K562 (cell line): ENCODE measurements around the gene AGAP1. TPM values are rescaled to one million over a fixed set of nuclear protein-coding genes. Genes with fewer than 3 reads are reported as not detected.
A peak's percentile ranks its signal among the peaks of the same experiment; 100 is the strongest.

Experiments
- ATAC-seq: fragments of 200-7000 bp; cut with Tn5 transposase; 3 replicates; pipeline ENCODE4 v1.9.1; 2020; ENCODE audit warnings: moderate library complexity
- BruUV-seq: library from RNA; stranded (reverse); fragments of 400-500 nt; replicated peaks from 2 replicates; lab custom pipeline; 2021; lab: Mats Ljungman, UMichigan
- CTCF ChIA-PET: fragments of 300-600 bp; formaldehyde crosslinking; extraction: SDS; loops from one replicate; lab custom pipeline; 2021; ENCODE audit warnings: low intra/inter-chr PET ratio; lab: Yijun Ruan, JAX
- POLR2A ChIA-PET: fragments of 300-600, 350-650 bp; sonication (Branson Sonifier 250); formaldehyde crosslinking; extraction: SDS; loops from one replicate; lab custom pipeline; 2021; ENCODE audit warnings: antibody characterized with exemption, inconsistent platforms; lab: Yijun Ruan, JAX
- DNase-seq, 4 experiments: peaks; one replicate each; pipeline versions ENCODE4 v3.0.0 to v3.0.0-alpha.2; 2011 to 2018; ENCODE audit warnings: low spot score in 3 of 4, mixed read lengths in 3 of 4; ENCODE audit errors: extremely low read depth in 1 of 4
- FAIRE-seq: peaks from 2 replicates; lab custom pipeline; 2011; peaks lifted over from hg19 to GRCh38; lab: Jason Lieb, UNC
- H2AFZ ChIP-seq: 2 replicates; pipeline ENCODE4 v1.6.0; 2011; ENCODE audit warnings: low read depth, low read length, control low read depth, inconsistent platforms
- H3K27ac ChIP-seq: fragments of 200-600 bp; 3 replicates; pipeline ENCODE4 v1.8.0; 2011; ENCODE audit warnings: low read depth, mild to moderate bottlenecking, control low read depth, inconsistent platforms, low read length, moderate library complexity, mixed read lengths; ENCODE audit errors: extremely low read depth
- H3K27me3 ChIP-seq, 2 experiments: fragments of 300-600 bp in 1 of 2; 2 replicates in 1 of 2; 3 replicates in 1 of 2; pipeline versions ENCODE4 v1.6.0 to v1.8.0; 2011; ENCODE audit warnings: inconsistent platforms in 2 of 2, low read length in 2 of 2, mild to moderate bottlenecking in 1 of 2, mixed read lengths in 1 of 2, moderate library complexity in 1 of 2; ENCODE audit not compliant: control insufficient read depth in 2 of 2, insufficient read depth in 2 of 2
- H3K36me3 ChIP-seq: fragments of 300-600 bp; 3 replicates; pipeline ENCODE4 v1.8.0; 2011; ENCODE audit warnings: mild to moderate bottlenecking, low read length, inconsistent platforms; ENCODE audit not compliant: control insufficient read depth, insufficient read depth
- H3K4me1 ChIP-seq, 2 experiments: fragments of 200-600 bp in 1 of 2; replicated peaks in 1 of 2; 2 replicates in 1 of 2; 3 replicates in 1 of 2; pipeline versions ENCODE4 v1.5.1 to v1.8.0; 2011; ENCODE audit warnings: inconsistent platforms in 2 of 2, low read length in 2 of 2, mild to moderate bottlenecking in 1 of 2, mixed read lengths in 1 of 2, moderate library complexity in 1 of 2; ENCODE audit not compliant: control insufficient read depth in 2 of 2, insufficient read depth in 2 of 2
- H3K4me2 ChIP-seq: 2 replicates; pipeline ENCODE4 v1.6.1; 2011; ENCODE audit warnings: low read length, control low read depth, inconsistent platforms, mixed read lengths; ENCODE audit not compliant: insufficient read depth
- H3K4me3 ChIP-seq: fragments of 200-600 bp; sonication (generic), shearing (Covaris generic); 2 replicates; pipeline ENCODE4 v1.5.1; 2016; ENCODE audit warnings: control low read depth, inconsistent platforms
- H3K79me2 ChIP-seq: fragments of 200-600 bp; 3 replicates; pipeline ENCODE4 v1.8.0; 2011; ENCODE audit warnings: low read length, inconsistent platforms; ENCODE audit not compliant: control insufficient read depth, insufficient read depth
- H3K9ac ChIP-seq, 2 experiments: 2 replicates each; pipeline versions ENCODE4 v1.6.0 to v1.6.1; 2011; ENCODE audit warnings: low read depth in 2 of 2, low read length in 2 of 2, control low read depth in 1 of 2, inconsistent platforms in 1 of 2, mild to moderate bottlenecking in 1 of 2, mixed read lengths in 1 of 2; ENCODE audit not compliant: insufficient read depth in 1 of 2
- H3K9me1 ChIP-seq: one replicate; pipeline ENCODE4 v1.6.0; 2011; ENCODE audit warnings: inconsistent platforms, mild to moderate bottlenecking, low read length, moderate library complexity; ENCODE audit not compliant: control insufficient read depth, insufficient read depth
- H3K9me3 ChIP-seq: replicated peaks from 2 replicates; pipeline ENCODE4 v1.5.1; 2011; ENCODE audit warnings: low read depth, low read length, inconsistent platforms; ENCODE audit not compliant: control insufficient read depth, insufficient read depth
- H4K20me1 ChIP-seq: replicated peaks from 2 replicates; pipeline ENCODE4 v1.6.1; 2011; ENCODE audit warnings: low read length, inconsistent platforms, mixed read lengths; ENCODE audit not compliant: control insufficient read depth, insufficient read depth
- C11orf30 ChIP-seq: fragments of 450-650 bp; IDR thresholded peaks from 2 replicates; pipeline ENCODE4 v1.6.1; 2016; ENCODE audit warnings: low read depth, mild to moderate bottlenecking
- LCOR ChIP-seq: sonication (generic); formaldehyde crosslinking; IDR thresholded peaks from 2 replicates; pipeline ENCODE4 v1.8.0; 2022; ENCODE audit warnings: mild to moderate bottlenecking, missing genetic modification reagents
- MAFF ChIP-seq: IDR thresholded peaks from 2 replicates; pipeline ENCODE4 v1.6.1; 2012; ENCODE audit warnings: low read length, improper control_type of control experiment
- MAFG ChIP-seq: fragments of 450-650 bp; conservative IDR thresholded peaks from 2 replicates; pipeline ENCODE4 v1.6.1; 2016; ENCODE audit warnings: missing genetic modification characterization, missing compliant biosample characterization
- MAFK ChIP-seq: IDR thresholded peaks from 2 replicates; pipeline ENCODE4 v1.6.1; 2011; ENCODE audit warnings: low read length, improper control_type of control experiment
- NFE2 ChIP-seq: IDR thresholded peaks from 2 replicates; pipeline ENCODE4 v1.6.1; 2014; ENCODE audit warnings: antibody characterized with exemption, low read depth
- NFIC ChIP-seq: fragments of 450-650 bp; IDR thresholded peaks from 2 replicates; pipeline ENCODE4 v1.6.1; 2017; ENCODE audit warnings: mild to moderate bottlenecking, inconsistent platforms
- RBM22 ChIP-seq: fragments of 200-400 bp; formaldehyde crosslinking; IDR thresholded peaks from 2 replicates; pipeline ENCODE4 v1.6.1; 2018; ENCODE audit warnings: low read length, low read depth; ENCODE audit not compliant: poor library complexity, severe bottlenecking
- ZNF316 ChIP-seq: fragments of 450-650 bp; IDR thresholded peaks from 2 replicates; pipeline ENCODE4 v1.6.1; 2016
- WGBS: fragments of 100-300 bp; shearing (Covaris generic); methylation state at CpG from one replicate; pipeline ENCODE4 v1.1.6; 2016; ENCODE audit warnings: low coverage, mixed read lengths; ENCODE audit not compliant: insufficient coverage; ENCODE audit errors: missing lambda C conversion rate; 5-methylcytosine and 5-hydroxymethylcytosine counted together
- in situ Hi-C: fragments of 300-500 bp; cut with MboI; formaldehyde crosslinking; loops from 4 replicates; pipeline ENCODE4 v1.15.0; 2018; ENCODE audit warnings: inconsistent platforms, mixed read lengths
- intact Hi-C: fragments of 100-400 bp; cut with micrococcal nuclease; formaldehyde crosslinking; loops from 2 replicates; pipeline ENCODE4 v1.14.2; 2022
- polyA plus RNA-seq, 8 experiments: library from polyadenylated mRNA; depleted of rRNA in 4 of 8; stranded (reverse) in 5 of 8; unstranded in 3 of 8; fragments of >200 nt; fragmentation: Nextera tagmentation in 2 of 8; fragmentation: Illumina TruSeq in 1 of 8; extraction: Ambion mirVana in 2 of 8; extraction: Trizol in 1 of 8; gene quantifications; 2 replicates each; pipeline versions ENCODE4 v1.2.1 to v1.2.3, GENCODE V29; 2011 to 2014; ENCODE audit warnings: inconsistent platforms in 1 of 8, missing spikeins in 1 of 8
- total RNA-seq, 7 experiments: library from RNA; depleted of rRNA in 6 of 7; stranded (reverse); fragments of >200 nt in 6 of 7; fragmentation: Illumina TruSeq in 2 of 7; extraction: Trizol in 2 of 7; gene quantifications; 2 replicates each; pipeline versions ENCODE4 v1.2.1 to v1.2.3, GENCODE V29; 2011 to 2021; ENCODE audit warnings: low replicate concordance in 1 of 7
- TF ChIP-seq, protein P1 (sequence below): sonication (generic); formaldehyde crosslinking; IDR thresholded peaks from 2 replicates; pipeline ENCODE4 v1.8.1; 2023; ENCODE audit warnings: mild to moderate bottlenecking, missing genetic modification reagents

Gene AGAP1
- total and polyA plus RNA-seq, 9 of the 15 experiments (the other 6 are each of a cell fraction or from before 2014, with no cell fraction given), result 1.3 to 24.0 (median 10.6) TPM

DNA sequence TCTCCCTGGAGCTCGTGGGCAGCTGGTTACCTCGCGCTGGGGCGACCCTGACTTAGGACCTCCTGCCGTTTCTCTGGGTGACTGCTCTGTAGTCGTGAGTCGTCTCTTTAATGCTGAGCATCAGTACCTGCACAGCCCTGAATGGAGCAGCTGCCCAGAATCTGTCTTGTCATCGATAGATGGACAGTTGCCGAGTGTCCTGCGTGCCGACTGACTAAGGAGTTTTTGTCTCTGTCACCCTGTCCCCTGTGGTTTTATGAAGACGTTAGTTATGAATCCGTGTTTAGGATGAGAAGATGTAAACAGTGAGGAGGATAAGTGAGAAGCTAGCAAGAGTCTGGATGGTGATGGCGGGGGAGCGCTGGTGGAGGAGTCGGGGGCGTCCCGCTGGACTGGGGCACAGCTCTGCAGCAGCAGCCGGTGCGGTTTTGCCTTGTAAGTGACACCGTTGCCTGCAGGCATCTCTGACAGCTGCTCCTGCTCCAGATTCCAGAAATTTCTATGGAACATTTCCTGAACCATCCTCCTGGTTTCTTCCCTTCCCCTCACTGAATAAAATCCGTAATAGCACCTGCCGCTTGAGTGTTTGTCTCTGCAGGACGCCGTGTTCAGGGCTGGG is 13.3 kb downstream of the AGAP1 start:
- intact Hi-C loops (no loop called here), in situ Hi-C loops (no loop called here)
- no TSS peak for BruUV-seq
- H3K36me3 ChIP-seq, result no peaks in the 10 kb centered on the region
- DNase-seq (no peak), ATAC-seq (peak; percentile 48), FAIRE-seq (peak; percentile 78)
- peak overlapping the region in 1 of 2 experiments; percentile 74; a peak in 2 of 4 replicates for H3K9ac ChIP-seq
- H3K9me1 ChIP-seq, result peaks cover 11% of the 10 kb centered on the region
- TF ChIP-seq NFIC, result peak; percentile 32; the same call in 1 of the 2 replicates
- peak; percentile 82 for TF ChIP-seq C11orf30
- TF ChIP-seq MAFF, result peak; percentile 7; the same call in 1 of the 2 replicates
- peak; percentile 86 for TF ChIP-seq MAFG (tag)
- no peak for TF ChIP-seq RBM22
- TF ChIP-seq, protein P1, sequence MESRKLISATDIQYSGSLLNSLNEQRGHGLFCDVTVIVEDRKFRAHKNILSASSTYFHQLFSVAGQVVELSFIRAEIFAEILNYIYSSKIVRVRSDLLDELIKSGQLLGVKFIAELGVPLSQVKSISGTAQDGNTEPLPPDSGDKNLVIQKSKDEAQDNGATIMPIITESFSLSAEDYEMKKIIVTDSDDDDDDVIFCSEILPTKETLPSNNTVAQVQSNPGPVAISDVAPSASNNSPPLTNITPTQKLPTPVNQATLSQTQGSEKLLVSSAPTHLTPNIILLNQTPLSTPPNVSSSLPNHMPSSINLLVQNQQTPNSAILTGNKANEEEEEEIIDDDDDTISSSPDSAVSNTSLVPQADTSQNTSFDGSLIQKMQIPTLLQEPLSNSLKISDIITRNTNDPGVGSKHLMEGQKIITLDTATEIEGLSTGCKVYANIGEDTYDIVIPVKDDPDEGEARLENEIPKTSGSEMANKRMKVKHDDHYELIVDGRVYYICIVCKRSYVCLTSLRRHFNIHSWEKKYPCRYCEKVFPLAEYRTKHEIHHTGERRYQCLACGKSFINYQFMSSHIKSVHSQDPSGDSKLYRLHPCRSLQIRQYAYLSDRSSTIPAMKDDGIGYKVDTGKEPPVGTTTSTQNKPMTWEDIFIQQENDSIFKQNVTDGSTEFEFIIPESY, result 0 out of 2 replicates have a peak, but pooled peaks have one; percentile 18
- TF ChIP-seq LCOR, result no peak
- TF ChIP-seq MAFK, result peak; percentile 37; the same call in 1 of the 2 replicates
- peak; percentile 51 for TF ChIP-seq NFE2
- peak; percentile 93 for TF ChIP-seq ZNF316
- H3K9me3 ChIP-seq, result no peaks in the 10 kb centered on the region
- peaks cover 22 to 40% of the 10 kb centered on the region in 2 experiments; a peak in 4 of 5 replicates for H3K4me1 ChIP-seq
- CTCF ChIA-PET, result no interaction called here
- H3K4me3 ChIP-seq, result no peak overlapping the region
- POLR2A ChIA-PET, result interaction anchor here (0.8 to 1.4 kb wide), 2 partner anchors 9 to 36 kb away, joined by 3 to 4 read pairs; no protein-coding TSS in a partner anchor
- 69% methylated on average over 17 of the region's 25 CpGs for WGBS
- no peak overlapping the region for H3K27ac ChIP-seq
- H3K4me2 ChIP-seq, result no peak overlapping the region
- H4K20me1 ChIP-seq, result peaks cover 56% of the 10 kb centered on the region
- H3K27me3 ChIP-seq, result no peaks in the 10 kb centered on the region
- no peak overlapping the region for H2AFZ ChIP-seq
- peaks cover 97% of the 10 kb centered on the region for H3K79me2 ChIP-seq
